Measurements from ENCODE around the gene NDUFB6.

Gene NDUFB6

DNA sequence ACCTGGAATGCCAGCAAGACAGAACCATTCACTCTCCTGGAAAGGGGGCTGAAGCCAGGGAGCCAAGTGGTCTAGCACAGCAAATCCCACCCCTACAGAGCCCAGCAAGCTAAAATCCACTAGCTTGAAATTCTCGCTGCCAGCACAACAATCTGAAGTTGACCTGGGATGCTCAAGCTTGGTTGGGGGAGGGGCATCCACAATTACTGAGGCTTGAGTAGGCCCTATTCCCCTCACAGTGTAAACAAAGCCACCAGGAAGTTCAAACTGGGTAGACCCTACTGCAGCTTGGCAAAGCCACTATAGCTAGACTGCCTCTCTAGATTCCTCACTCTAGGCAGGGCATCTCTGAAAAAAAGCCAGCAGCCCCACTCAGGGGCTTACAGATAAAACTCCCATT is 64.2 kb downstream of the NDUFB6 start:
- H3K27ac ChIP-seq: no peak overlapping the region
- TF ChIP-seq ZFX (IDR thresholded peaks at IDR 0.05; ENCODE audit: borderline replicate concordance): no peak
- TF ChIP-seq, protein P1, sequence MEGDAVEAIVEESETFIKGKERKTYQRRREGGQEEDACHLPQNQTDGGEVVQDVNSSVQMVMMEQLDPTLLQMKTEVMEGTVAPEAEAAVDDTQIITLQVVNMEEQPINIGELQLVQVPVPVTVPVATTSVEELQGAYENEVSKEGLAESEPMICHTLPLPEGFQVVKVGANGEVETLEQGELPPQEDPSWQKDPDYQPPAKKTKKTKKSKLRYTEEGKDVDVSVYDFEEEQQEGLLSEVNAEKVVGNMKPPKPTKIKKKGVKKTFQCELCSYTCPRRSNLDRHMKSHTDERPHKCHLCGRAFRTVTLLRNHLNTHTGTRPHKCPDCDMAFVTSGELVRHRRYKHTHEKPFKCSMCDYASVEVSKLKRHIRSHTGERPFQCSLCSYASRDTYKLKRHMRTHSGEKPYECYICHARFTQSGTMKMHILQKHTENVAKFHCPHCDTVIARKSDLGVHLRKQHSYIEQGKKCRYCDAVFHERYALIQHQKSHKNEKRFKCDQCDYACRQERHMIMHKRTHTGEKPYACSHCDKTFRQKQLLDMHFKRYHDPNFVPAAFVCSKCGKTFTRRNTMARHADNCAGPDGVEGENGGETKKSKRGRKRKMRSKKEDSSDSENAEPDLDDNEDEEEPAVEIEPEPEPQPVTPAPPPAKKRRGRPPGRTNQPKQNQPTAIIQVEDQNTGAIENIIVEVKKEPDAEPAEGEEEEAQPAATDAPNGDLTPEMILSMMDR (IDR thresholded peaks at IDR 0.05): no peak

DNA sequence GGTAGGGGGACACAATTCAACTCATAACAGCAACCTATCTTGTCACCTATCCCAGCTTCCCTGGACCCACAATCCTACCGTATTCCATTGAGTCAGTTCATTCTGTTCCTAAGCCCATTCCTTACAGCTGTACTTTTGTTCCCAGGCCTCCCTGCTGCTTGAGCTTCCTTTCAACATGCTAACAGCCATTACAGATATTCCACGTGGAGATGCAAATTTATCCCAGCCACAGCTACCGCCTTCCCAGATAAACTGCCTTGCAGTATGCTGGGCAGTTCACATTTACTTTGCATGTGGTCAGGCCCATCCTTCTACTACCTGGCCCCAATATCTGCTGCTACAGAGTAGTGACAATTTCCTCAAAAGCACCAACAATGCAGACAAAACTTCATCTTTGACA is 70.0 kb downstream of the NDUFB6 start:
- TF ChIP-seq, protein P1 (IDR thresholded peaks at IDR 0.05): no peak
- TF ChIP-seq ZFX (IDR thresholded peaks at IDR 0.05; ENCODE audit: borderline replicate concordance): no peak
- H3K27ac ChIP-seq: no peak overlapping the region
